Esophagus (tissue), 2 donors: ENCODE measurements around the gene SLC7A10. TPM values are rescaled to one million over a fixed set of nuclear protein-coding genes. Genes with fewer than 3 reads are reported as not detected.
"Not testable (repeated sequence)": the region's sequence is repeated elsewhere in the genome, so short reads cannot be mapped to it uniquely, and the experiment has no call there.

Source experiments
- H3K27ac ChIP-seq, 2 donors: one replicate each; pipeline ENCODE4 v1.5.1; 2013; ENCODE audit warnings: low read depth in 2 of 2, mild to moderate bottlenecking in 2 of 2, inconsistent platforms in 1 of 2, low read length in 1 of 2, moderate library complexity in 1 of 2
- H3K27me3 ChIP-seq, 2 donors: one replicate each; pipeline ENCODE4 v1.6.1; 2013; ENCODE audit warnings: low read length in 2 of 2, control low read depth in 1 of 2, mild to moderate bottlenecking in 1 of 2; ENCODE audit not compliant: insufficient read depth in 2 of 2, control insufficient read depth in 1 of 2
- H3K36me3 ChIP-seq, 2 donors: one replicate each; pipeline ENCODE4 v1.6.1; 2013; ENCODE audit warnings: low read length in 1 of 2; ENCODE audit not compliant: control insufficient read depth in 2 of 2, insufficient read depth in 2 of 2
- H3K4me1 ChIP-seq, 2 donors: one replicate each; pipeline ENCODE4 v1.6.1; 2013; ENCODE audit warnings: low read length in 1 of 2; ENCODE audit not compliant: control insufficient read depth in 2 of 2, insufficient read depth in 2 of 2
- H3K4me3 ChIP-seq, 2 donors: one replicate each; pipeline ENCODE4 v1.5.1; 2013; ENCODE audit warnings: low read length in 2 of 2, mild to moderate bottlenecking in 2 of 2, low read depth in 1 of 2, moderate library complexity in 1 of 2
- H3K9me3 ChIP-seq, 2 donors: one replicate each; pipeline ENCODE4 v1.6.1; 2013; ENCODE audit warnings: mild to moderate bottlenecking in 2 of 2, low read depth in 1 of 2, low read length in 1 of 2, moderate library complexity in 1 of 2; ENCODE audit not compliant: control insufficient read depth in 2 of 2, insufficient read depth in 1 of 2
- WGBS, 2 donors: extraction: QIAGEN DNeasy Blood & Tissue Kit; methylation state at CpG; one replicate each; pipeline ENCODE4 v1.1.7; 2013; 5-methylcytosine and 5-hydroxymethylcytosine counted together
- polyA plus RNA-seq, 2 donors: library from polyadenylated mRNA; stranded (reverse); fragments of 200-250 nt; gene quantifications; one replicate each; pipeline ENCODE4 v1.2.3, GENCODE V29; 2013
- donor health status: healthy with polysubstance abuse.
- donor health status: Bipolar disorder and iron deficiency.

SLC7A10 gene
- polyA plus RNA-seq, 2 donors, result 0.04 TPM; not detected in 1

DNA sequence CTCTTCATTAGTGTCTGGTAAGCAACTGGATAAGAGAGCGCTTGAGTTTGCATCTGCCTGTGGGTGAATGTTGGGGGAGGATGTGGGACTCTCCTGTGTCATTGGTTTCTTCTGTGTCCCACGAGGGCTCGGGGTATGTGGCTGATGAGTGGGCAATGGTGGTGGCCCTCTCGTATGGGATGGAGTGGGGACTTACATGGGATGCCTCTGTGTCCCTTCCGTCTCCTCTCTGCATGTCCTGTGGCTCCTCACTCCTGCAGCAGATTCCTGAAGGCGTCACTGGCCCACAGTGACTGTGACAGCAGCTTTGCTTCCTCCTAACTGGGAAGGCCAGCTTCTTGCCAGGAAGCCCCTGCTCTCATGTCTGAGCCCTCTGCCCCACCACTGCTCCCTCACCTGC, 34.1 kb downstream of the SLC7A10 start:
- no peaks in the 10 kb centered on the region for H3K36me3 ChIP-seq
- no peak overlapping the region for H3K4me3 ChIP-seq
- no peaks in the 10 kb centered on the region for H3K27me3 ChIP-seq
- H3K4me1 ChIP-seq, result peaks cover 3 to 5% of the 10 kb centered on the region in 2 donors
- H3K27ac ChIP-seq, result no peak overlapping the region
- WGBS, 2 donors, result 88 to 91% methylated on average over 6 of the region's 6 CpGs
- H3K9me3 ChIP-seq, result no peaks in the 10 kb centered on the region

DNA sequence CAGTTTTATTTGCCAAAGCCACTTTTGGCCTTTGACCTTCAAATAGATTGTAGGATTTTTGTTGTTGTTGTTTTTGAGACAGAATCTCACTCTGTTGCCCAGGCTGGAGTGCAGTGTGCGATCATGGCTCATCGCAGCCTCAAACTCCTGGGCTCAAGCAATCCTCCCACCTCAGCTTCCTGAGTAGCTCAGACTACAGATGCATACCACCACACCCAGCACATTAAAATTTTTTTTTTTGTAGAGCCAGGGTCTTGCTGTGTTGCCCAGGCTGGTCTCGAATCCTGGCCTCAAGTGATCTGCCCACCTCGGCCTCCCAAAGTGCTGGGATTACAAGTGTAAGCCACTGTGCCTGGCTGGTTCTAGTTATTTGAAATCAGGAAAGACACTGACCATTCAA, 34.6 kb downstream of the SLC7A10 start:
- not testable (repeated sequence) for H3K4me3 ChIP-seq, H3K9me3 ChIP-seq, H3K36me3 ChIP-seq, H3K27ac ChIP-seq, H3K4me1 ChIP-seq, H3K27me3 ChIP-seq
- WGBS, 2 donors, result 90 to 93% methylated on average over 4 of the region's 4 CpGs

- Histone ChIP-seq H3K27me3 (no peaks in the 10 kb centered on the region), H3K27ac (no peak overlapping the region), H3K4me1 (no peaks in the 10 kb centered on the region), H3K36me3 (no peaks in the 10 kb centered on the region), H3K9me3 (no peaks in the 10 kb centered on the region), H3K4me3 (no peak overlapping the region)
- 0% methylated on average over 1 of the region's 1 CpG for whole genome bisulfite sequencing, 2 donors
These were observed 36.2 kb downstream of the SLC7A10 start for GRCh38 chr19:33189453-33189852.

DNA sequence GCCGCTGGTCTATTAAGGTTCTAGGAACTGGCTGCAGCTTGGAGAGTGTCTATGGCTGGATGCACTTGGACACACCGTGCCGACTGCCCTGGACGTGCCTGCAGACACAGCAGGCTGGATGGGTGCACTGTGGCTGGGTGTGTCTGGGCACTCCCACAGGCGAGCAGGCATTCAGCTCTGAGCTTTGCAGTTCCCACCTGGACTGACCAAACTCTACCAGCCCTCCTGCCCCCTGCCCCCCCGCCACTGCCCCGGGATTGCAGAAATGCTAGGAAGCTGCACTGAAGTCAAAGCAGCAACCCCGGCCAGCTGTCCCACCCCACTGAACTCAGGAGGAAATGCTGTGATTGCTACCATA, 38.5 kb downstream of the SLC7A10 start:
- no peaks in the 10 kb centered on the region for H3K36me3 ChIP-seq
- no peak overlapping the region for H3K27ac ChIP-seq
- no peaks in the 10 kb centered on the region for H3K27me3 ChIP-seq
- no peaks in the 10 kb centered on the region for H3K9me3 ChIP-seq
- H3K4me3 ChIP-seq, result no peak overlapping the region
- 68 to 71% methylated on average over 8 of the region's 8 CpGs for WGBS, 2 donors
- H3K4me1 ChIP-seq, result no peaks in the 10 kb centered on the region

GRCh38 chr19:33186431-33187182, 39.0 kb downstream of the SLC7A10 start:
- Histone ChIP-seq H3K36me3 (no peaks in the 10 kb centered on the region), H3K9me3 (no peaks in the 10 kb centered on the region), H3K27me3 (no peaks in the 10 kb centered on the region), H3K4me3 (no peak overlapping the region), H3K4me1 (no peaks in the 10 kb centered on the region), H3K27ac (no peak overlapping the region)
- WGBS, 2 donors, result 65 to 69% methylated on average over 11 of the region's 11 CpGs

GRCh38 chr19:33177417-33177979, 48.2 kb downstream of the SLC7A10 start:
- Histone ChIP-seq H3K4me3 (peak overlapping the region; percentile 46 to 53), H3K4me1 (peaks cover 5 to 6% of the 10 kb centered on the region in 2 donors), H3K9me3 (no peaks in the 10 kb centered on the region), H3K27ac (peak overlapping the region; percentile 89 to 95), H3K27me3 (no peaks in the 10 kb centered on the region), H3K36me3 (no peaks in the 10 kb centered on the region)
- WGBS, 2 donors, result 0 to 1% methylated on average over 32 to 38 of the region's 38 CpGs

DNA sequence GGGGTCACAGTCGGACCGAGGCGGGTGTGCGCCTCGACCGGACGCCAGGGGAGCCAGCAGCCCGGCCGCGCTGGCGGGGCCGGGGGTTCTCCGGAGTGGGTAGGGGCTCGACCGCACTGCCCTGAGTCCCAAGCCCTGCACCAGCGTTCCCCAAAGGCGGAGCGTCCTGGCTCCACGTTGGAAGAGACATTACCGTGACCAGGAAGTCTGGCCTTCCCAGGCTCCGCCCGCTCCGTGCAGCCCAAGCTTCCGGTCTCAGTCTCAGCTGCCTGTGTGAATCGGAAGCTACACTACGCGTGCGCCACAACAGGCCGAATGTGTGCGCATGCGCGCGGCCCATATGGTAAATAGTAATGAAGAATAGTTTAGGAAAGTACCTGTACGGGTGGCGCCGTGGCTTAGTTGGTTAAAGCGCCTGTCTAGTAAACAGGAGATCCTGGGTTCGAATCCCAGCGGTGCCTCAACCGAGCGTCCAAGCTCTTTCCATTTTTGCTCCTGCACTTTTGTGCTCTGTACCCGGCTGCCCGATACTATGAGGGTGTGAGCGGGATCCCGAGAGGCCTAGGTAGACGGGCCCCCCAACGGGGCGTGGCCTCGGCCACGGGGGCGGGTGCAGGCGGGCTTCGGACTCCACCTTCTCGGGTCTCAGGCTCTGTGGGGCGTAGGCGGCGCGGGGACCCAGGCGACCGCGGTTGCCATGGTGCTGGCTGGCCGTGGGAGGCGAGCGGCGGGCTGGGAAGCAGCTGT, 48.8 kb downstream of the SLC7A10 start:
- no peaks in the 10 kb centered on the region for H3K36me3 ChIP-seq
- no peaks in the 10 kb centered on the region for H3K27me3 ChIP-seq
- H3K27ac ChIP-seq, result peak overlapping the region; percentile 93 to 95
- peak overlapping the region; percentile 75 to 84 for H3K4me3 ChIP-seq
- peaks cover 5 to 6% of the 10 kb centered on the region in 2 donors for H3K4me1 ChIP-seq
- WGBS, 2 donors, result 0 to 1% methylated on average over 58 to 65 of the region's 65 CpGs
- H3K9me3 ChIP-seq, result no peaks in the 10 kb centered on the region

DNA sequence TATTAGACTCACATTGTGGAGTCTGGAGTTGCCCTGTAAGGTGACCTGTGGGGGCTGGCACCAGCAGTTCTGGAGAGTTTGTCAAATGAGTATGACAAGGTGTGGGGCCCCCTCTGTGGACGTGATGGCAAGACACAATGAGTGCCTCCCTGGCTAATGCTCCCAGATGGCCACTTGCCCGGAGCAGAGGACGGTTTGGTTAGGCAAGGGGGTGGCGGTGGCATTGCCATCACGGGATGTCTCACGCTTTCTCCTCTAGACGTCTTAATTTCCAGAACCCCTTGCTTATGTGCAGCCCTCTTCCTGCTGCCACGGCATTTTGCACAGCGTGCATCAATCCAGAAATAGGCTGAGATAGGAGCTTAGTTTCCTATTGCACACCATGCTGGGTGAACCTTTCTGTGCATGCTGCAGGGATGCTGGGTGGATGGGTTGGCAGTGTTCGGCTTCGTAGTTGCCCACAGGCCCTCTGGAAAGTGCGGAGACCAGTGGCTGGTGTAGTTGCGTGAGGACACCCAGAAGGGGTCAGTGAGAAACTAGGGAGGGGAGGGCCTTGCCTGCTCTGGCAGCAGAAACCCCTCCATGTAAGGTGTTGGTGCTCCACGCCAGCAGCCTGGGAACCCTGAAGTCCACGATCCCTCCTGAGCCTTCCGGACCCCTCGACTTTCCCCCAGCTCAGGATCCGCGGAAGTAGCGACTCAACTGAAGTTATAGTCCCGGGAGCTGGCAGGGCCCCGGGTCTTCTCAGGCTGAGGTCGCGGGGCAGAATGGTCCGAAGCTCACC, 49.6 kb downstream of the SLC7A10 start:
- Histone ChIP-seq H3K27me3 (no peaks in the 10 kb centered on the region), H3K4me1 (peaks cover 5 to 6% of the 10 kb centered on the region in 2 donors), H3K4me3 (peak overlapping the region; percentile 75 to 84), H3K9me3 (no peaks in the 10 kb centered on the region), H3K36me3 (no peaks in the 10 kb centered on the region), H3K27ac (peak overlapping the region; percentile 89 to 93)
- WGBS, 2 donors, result 9 to 11% methylated on average over 25 of the region's 25 CpGs

DNA sequence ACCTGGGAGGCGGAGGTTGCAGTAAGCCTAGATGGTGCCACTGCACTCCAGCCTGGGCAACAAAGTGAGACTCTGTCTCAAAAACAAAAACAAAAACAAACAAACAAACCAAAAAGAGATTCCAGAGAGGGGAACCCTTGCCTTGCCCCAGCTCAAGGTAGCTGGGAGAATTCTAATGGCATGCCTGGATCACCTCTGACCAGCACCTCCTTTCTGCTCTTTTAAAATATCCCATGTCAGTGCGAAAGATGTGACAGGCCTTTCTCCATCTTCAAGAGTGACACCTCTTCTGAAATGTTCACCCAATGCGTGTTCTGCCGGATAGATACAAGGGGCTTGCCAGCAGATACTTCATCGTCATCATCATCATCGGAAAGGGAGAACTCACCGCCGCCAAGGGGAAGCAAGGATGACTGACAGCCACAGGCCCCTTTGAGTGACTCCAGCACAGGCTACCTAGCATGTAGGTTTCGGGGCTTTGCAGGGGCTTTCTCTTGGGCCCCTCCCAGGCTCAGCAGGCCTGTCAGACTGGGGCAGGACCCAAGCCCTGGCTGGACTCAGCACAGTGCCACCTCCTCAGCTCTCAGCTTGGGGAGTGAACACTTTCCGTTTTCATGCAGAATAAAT, 50.4 kb downstream of the SLC7A10 start:
- Histone ChIP-seq H3K9me3 (no peaks in the 10 kb centered on the region), H3K27me3 (no peaks in the 10 kb centered on the region), H3K27ac (no peak overlapping the region), H3K4me3 (no peak overlapping the region), H3K4me1 (peaks cover 5 to 6% of the 10 kb centered on the region in 2 donors), H3K36me3 (no peaks in the 10 kb centered on the region)
- 93 to 96% methylated on average over 10 of the region's 10 CpGs for WGBS, 2 donors
